Mesothelial cell of epicardium (in vitro differentiated cells): ENCODE data around the gene CALCOCO1. TPM values are rescaled to one million over a fixed set of nuclear protein-coding genes. Genes with fewer than 3 reads are reported as not detected.

Source experiments
- DNase-seq, 2 experiments: peaks; one replicate each; pipeline ENCODE4 v3.0.0; 2021; ENCODE audit warnings: low spot score in 2 of 2; ENCODE audit not compliant: unreplicated experiment in 2 of 2
- H3K27ac Mint-ChIP-seq: 2 replicates; pipeline ENCODE4 v1.8.0; 2021; ENCODE audit warnings: mixed read lengths
- H3K27me3 Mint-ChIP-seq: 2 replicates; pipeline ENCODE4 v1.8.0; 2021; ENCODE audit warnings: low read depth, mixed read lengths
- H3K36me3 Mint-ChIP-seq: 2 replicates; pipeline ENCODE4 v1.8.0; 2021; ENCODE audit warnings: mixed read lengths
- H3K4me1 Mint-ChIP-seq: 2 replicates; pipeline ENCODE4 v1.8.0; 2021; ENCODE audit warnings: mixed read lengths
- H3K4me3 Mint-ChIP-seq: 2 replicates; pipeline ENCODE4 v1.8.0; 2021; ENCODE audit warnings: mild to moderate bottlenecking, moderate library complexity, mixed read lengths
- H3K9me3 Mint-ChIP-seq: 2 replicates; pipeline ENCODE4 v1.8.0; 2021; ENCODE audit warnings: mixed read lengths
- total RNA-seq: library from RNA; stranded (reverse); gene quantifications from 3 replicates; pipeline ENCODE4 v1.2.1, GENCODE V29; 2021
- TF ChIP-seq, protein P1 (sequence below): fragments of 200-600 bp; sonication (generic); IDR thresholded peaks from one replicate; pipeline ENCODE4 v1.5.0; 2021; ENCODE audit warnings: antibody characterized with exemption; ENCODE audit not compliant: unreplicated experiment

CALCOCO1 gene
- total RNA-seq, 1 donor from 2014 or later, result 130 TPM

DNA sequence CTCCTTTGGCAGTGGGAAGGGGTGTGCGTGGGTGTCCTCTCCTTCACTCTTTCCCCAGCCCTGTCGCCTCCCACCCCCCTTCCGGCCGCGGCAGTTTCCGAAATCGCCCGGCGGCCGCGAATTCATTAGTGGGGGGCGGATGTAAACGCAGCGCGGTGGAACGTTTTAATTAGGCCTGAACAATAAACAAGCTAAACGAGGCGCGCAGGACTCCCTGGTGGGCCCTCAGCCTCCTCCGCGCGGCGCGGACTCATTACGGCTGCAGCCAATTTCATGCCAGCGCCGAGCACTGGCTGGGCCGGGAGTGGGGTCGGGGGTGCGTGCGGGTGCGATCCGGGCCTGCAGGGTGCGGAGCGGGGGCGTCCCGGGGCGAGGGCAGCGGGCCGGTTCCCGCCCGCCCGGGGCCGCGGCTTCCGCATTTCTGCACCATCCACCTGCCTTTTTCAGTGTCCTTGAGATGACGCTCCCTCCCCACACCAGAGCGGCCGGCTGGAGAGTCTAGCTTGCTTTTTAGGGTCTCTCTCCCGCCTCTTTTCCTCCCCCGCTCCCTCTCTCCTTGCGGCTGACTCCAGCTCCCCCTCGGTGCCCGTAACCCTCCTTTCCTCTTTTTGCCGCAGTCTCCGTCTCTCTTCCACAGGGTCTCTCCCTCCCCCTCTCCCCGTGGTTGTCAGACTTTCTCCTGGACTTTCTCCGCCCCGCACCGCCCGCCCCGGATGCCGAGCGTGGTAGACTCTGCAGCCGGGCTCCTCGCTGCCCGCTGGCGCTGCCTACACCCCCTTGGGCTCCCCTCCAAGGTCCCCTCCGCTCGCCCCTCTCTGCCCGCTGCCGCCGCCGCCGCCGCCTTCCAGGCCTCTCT, 24.3 kb upstream of the CALCOCO1 start, which contains the start of gene CISTR:
TSS of gene CISTR (minus strand) at position 644 of the 856 bp plus-strand sequence.
- Mint-ChIP-seq H3K4me1 (peaks cover 25% of the 10 kb centered on the region), H3K4me3 (no peak within 1 kb of the TSS), H3K27me3 (peaks cover 14% of the 10 kb centered on the region), H3K9me3 (no peaks in the 10 kb centered on the region), H3K27ac (no peak within 1 kb of the TSS), H3K36me3 (no peaks in the 10 kb centered on the region)
- TF ChIP-seq, protein P1, sequence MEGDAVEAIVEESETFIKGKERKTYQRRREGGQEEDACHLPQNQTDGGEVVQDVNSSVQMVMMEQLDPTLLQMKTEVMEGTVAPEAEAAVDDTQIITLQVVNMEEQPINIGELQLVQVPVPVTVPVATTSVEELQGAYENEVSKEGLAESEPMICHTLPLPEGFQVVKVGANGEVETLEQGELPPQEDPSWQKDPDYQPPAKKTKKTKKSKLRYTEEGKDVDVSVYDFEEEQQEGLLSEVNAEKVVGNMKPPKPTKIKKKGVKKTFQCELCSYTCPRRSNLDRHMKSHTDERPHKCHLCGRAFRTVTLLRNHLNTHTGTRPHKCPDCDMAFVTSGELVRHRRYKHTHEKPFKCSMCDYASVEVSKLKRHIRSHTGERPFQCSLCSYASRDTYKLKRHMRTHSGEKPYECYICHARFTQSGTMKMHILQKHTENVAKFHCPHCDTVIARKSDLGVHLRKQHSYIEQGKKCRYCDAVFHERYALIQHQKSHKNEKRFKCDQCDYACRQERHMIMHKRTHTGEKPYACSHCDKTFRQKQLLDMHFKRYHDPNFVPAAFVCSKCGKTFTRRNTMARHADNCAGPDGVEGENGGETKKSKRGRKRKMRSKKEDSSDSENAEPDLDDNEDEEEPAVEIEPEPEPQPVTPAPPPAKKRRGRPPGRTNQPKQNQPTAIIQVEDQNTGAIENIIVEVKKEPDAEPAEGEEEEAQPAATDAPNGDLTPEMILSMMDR, result no peak
- no peak for DNase-seq

DNA sequence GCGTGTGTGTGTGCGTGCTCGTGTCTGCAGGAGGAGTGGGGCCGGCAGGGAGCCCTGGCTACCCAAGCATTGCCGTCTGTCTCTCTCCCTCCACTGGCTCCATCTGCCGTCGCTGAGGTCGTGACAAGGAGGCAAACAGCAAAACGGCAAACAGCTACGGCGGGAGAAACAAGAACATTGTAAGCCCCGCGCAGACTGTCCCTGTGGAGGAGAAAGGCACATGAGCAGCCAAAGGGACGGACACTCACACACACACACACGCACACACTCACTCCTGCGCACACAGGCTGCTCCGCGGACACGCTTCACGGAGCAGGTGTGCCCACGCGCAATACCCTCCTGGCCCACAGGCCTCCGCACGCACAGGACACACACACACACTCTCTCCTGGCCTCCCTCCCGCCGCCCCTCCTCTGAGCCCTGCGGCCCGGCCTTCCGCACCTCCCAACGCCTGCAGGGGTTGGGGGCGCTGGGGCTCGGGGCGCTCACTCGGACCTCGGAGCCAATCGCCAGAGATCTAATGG, 23.6 kb upstream of the CALCOCO1 start:
- Mint-ChIP-seq H3K27ac (no peak overlapping the region), H3K36me3 (no peaks in the 10 kb centered on the region), H3K27me3 (peaks cover 11% of the 10 kb centered on the region), H3K9me3 (no peaks in the 10 kb centered on the region), H3K4me3 (no peak overlapping the region), H3K4me1 (peaks cover 19% of the 10 kb centered on the region)
- TF ChIP-seq, protein P1, result no peak
- no peak for DNase-seq

DNA sequence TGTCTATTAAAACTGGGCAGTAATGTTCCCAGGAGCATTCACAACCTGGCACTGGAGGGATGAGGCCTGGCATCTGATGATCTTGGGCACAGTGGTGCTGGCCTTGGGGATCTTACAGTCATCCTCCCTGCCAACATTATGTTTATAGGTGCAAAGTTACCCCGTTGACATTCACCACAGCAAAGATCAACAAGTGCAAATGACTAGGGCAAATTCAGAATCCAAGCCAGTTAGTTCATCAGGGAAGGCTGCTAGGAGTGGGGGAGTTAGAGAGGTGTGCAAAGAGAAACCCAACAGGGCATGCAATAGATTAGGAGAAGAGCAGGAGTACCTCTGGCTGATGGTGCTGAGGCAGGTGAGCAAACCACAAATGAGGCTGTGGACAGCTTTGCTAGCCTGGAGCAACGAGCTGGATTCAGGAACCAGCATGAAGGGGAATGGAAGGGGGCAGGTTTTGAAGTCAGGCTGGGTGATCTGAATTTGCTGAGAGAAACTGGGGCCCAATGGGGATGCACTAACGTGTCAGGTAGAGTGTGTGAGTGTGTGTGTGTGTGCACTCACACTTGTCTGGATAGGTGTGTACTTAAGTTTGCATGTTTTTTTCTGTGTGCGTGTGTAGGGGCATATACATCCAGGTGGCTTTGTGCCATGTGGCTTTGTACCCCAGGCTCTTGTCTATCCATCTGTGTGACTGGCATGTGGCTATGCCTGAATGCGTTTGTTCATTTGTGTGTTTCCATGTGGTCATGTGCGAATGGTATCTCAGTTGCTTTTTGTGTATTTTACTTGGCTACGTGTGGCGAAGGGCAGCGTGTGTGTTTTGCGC, 22.9 kb upstream of the CALCOCO1 start:
- Mint-ChIP-seq H3K27ac (no peak overlapping the region), H3K4me3 (no peak overlapping the region)

DNA sequence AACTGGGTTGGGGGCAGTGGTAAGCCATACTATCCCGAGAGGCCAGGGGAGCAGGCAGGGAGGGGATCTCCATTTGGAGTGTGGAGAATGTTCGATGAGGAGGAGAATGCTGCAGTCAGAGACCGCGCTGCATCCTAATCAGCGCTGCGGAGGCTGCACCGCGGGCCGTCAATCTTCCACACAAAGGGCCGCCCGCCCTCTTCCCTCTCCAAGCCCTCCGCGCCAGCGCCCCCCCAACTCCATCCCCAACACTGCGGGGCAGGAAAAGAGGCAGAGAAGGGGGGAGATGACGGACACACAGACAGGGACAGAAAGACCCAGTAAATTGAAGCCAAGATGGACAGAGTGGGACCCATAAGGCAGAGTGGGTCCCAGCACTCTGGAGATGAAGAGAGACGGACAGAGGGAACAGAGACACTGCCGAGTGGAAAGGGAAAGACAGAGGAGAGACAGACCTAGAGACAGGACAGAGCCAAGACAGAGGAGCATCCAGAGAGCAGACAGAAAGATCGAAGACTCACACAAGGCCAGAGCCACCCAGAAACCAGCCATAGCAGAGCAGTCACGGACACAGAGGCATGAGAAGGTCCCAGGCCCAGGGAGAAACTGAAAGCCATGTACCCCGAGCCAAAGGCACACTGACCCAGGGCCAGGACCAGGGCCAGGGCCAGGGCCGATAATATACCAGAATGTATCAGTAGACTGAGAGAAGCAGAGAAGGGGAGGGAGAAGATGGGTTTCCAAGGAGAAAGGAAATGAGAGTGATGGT, 21.0 kb upstream of the CALCOCO1 start:
- no peaks in the 10 kb centered on the region for H3K9me3 Mint-ChIP-seq
- peaks cover 16% of the 10 kb centered on the region for H3K4me1 Mint-ChIP-seq
- TF ChIP-seq, protein P1, result no peak
- H3K27me3 Mint-ChIP-seq, result peaks cover 17% of the 10 kb centered on the region
- H3K4me3 Mint-ChIP-seq, result no peak overlapping the region
- DNase-seq, result no peak
- no peak overlapping the region for H3K27ac Mint-ChIP-seq
- H3K36me3 Mint-ChIP-seq, result no peaks in the 10 kb centered on the region

More for the DNA sequence above, 22.9 kb upstream of the CALCOCO1 start:
- Mint-ChIP-seq H3K27me3 (peaks cover 9% of the 10 kb centered on the region), H3K36me3 (no peaks in the 10 kb centered on the region), H3K9me3 (no peaks in the 10 kb centered on the region), H3K4me1 (peaks cover 13% of the 10 kb centered on the region)
- no peak for DNase-seq
- TF ChIP-seq, protein P1, result no peak

DNA sequence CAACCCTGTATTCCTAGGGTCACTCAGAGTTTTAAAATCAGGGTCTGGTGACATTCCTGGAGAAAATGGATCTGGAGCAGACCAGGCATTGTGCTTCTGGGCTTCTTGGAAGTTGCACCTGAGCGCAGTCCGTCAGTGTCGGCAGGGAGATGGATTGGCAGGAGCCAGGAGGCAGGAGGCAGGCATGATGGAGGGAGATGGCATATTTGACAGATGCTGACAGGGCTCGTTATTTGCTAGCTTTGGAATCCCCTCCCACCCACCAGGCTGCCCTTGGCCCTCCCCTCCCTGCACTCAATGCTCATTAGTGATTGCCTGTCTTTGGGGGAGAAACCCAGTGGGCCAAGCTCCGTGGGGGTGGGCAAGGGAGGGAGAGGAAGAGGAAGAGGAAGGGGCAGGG, 19.8 kb upstream of the CALCOCO1 start:
- H3K36me3 Mint-ChIP-seq, result no peaks in the 10 kb centered on the region
- H3K9me3 Mint-ChIP-seq, result no peaks in the 10 kb centered on the region
- no peak for DNase-seq
- no peak overlapping the region for H3K27ac Mint-ChIP-seq
- H3K4me3 Mint-ChIP-seq, result no peak overlapping the region
- TF ChIP-seq, protein P1, result no peak
- peaks cover 16% of the 10 kb centered on the region for H3K4me1 Mint-ChIP-seq
- H3K27me3 Mint-ChIP-seq, result peaks cover 17% of the 10 kb centered on the region
